Fibroblast of the aortic adventitia (primary cell): ENCODE measurements around the gene ATF6. TPM values are rescaled to one million over a fixed set of nuclear protein-coding genes. Genes with fewer than 3 reads are reported as not detected.
"Not testable (repeated sequence)": the region's sequence is repeated elsewhere in the genome, so short reads cannot be mapped to it uniquely, and the experiment has no call there.

Experiments
- DNase-seq: peaks from one replicate; pipeline ENCODE4 v3.0.0-alpha.2; 2010; ENCODE audit warnings: low read depth
- H3K4me3 ChIP-seq: 2 replicates; pipeline ENCODE4 v1.5.1; 2011; ENCODE audit warnings: low read depth, mild to moderate bottlenecking, control low read depth, low read length, moderate library complexity
- CTCF ChIP-seq: IDR thresholded peaks from 2 replicates; pipeline ENCODE4 v1.5.1; 2011; ENCODE audit warnings: mild to moderate bottlenecking, low read length, control low read depth, inconsistent platforms; ENCODE audit not compliant: insufficient read depth
- total RNA-seq: library from RNA; depleted of rRNA; stranded (reverse); fragments of >200 nt; gene quantifications from 2 replicates; pipeline ENCODE4 v1.2.3, GENCODE V29; 2012; ENCODE audit warnings: low replicate concordance

Gene ATF6
- total RNA-seq, 1 donor, result 32.8 TPM

- no peak for TF ChIP-seq CTCF
- H3K4me3 ChIP-seq, result no peak overlapping the region
- DNase-seq, result no peak
These were observed 18.3 kb upstream of the ATF6 start for GRCh38 chr1:161747801-161748200.

GRCh38 chr1:161749509-161750407 lies 16.4 kb upstream of the ATF6 start, which contains the start of gene DUSP12:
Gene DUSP12 (plus strand): TSS chr1:161749786. CDS start chr1:161749802, 16 bp downstream.
- H3K4me3 ChIP-seq, result peak within 1 kb of the TSS; percentile 96
- TF ChIP-seq CTCF, result peak; percentile 16
- DNase-seq, result peak; percentile 96

GRCh38 chr1:161763522-161764098 lies 2.5 kb upstream of the ATF6 start:
- peak; percentile 48 for TF ChIP-seq CTCF
- no peak overlapping the region for H3K4me3 ChIP-seq
- DNase-seq, result no peak

GRCh38 chr1:161768461-161768860 lies 2.3 kb downstream of the ATF6 start:
- DNase-seq, result no peak
- TF ChIP-seq CTCF, result no peak
- H3K4me3 ChIP-seq, result no peak overlapping the region

- no peak for TF ChIP-seq CTCF
- H3K4me3 ChIP-seq, result no peak overlapping the region
- peak; percentile 22 for DNase-seq
These were observed 3.0 kb downstream of the ATF6 start for GRCh38 chr1:161768986-161769672.

- not testable (repeated sequence) for H3K4me3 ChIP-seq, DNase-seq
These were observed 3.5 kb downstream of the ATF6 start for GRCh38 chr1:161769673-161770045.

- DNase-seq, result no peak
These were observed 4.1 kb downstream of the ATF6 start for GRCh38 chr1:161770250-161770649.

More at GRCh38 chr1:161770250-161770649, 4.1 kb downstream of the ATF6 start:
- TF ChIP-seq CTCF, result no peak
- no peak overlapping the region for H3K4me3 ChIP-seq
